ENCODE results near the gene SLC14A1. TPM values are rescaled to one million over a fixed set of nuclear protein-coding genes. Genes with fewer than 3 reads are reported as not detected.

The SLC14A1 gene
- total and polyA plus RNA-seq, 2 donors (not counting 1 experiment from before 2014, with no cell fraction given), result 5.8 to 6.4 TPM

- POLR2A ChIA-PET, result interaction anchor here (0.6 kb wide), 1 partner anchor 142 kb away, joined by 5 read pairs; no protein-coding TSS in a partner anchor
- TF ChIP-seq CTCF (IDR thresholded peaks at IDR 0.05) (no peak), EZH2 (IDR thresholded peaks at IDR 0.05; ENCODE audit: borderline replicate concordance, insufficient read depth, low read depth, low read length, poor library complexity, severe bottlenecking) (no peak)
Measured at GRCh38 chr18:45727068-45727467, 3.1 kb downstream of the SLC14A1 start.

GRCh38 chr18:45728336-45729010 is 4.5 kb downstream of the SLC14A1 start:
- CTCF ChIA-PET, result no interaction called here
- no peaks in the 10 kb centered on the region for H4K20me1 ChIP-seq (ENCODE audit: control insufficient read depth, insufficient read depth, low read length, poor library complexity, severe bottlenecking)

More at GRCh38 chr18:45727068-45727467, 3.1 kb downstream of the SLC14A1 start:
- H3K79me2 ChIP-seq (ENCODE audit: control insufficient read depth, insufficient read depth, low read length), result no peaks in the 10 kb centered on the region
- Mint-ChIP-seq H3K4me3 (no peak overlapping the region), H3K4me1 (no peaks in the 10 kb centered on the region), H3K9me3 (ENCODE audit: insufficient read depth) (no peaks in the 10 kb centered on the region), H3K27me3 (no peaks in the 10 kb centered on the region), H3K27ac (no peak overlapping the region)
- H3K27me3 ChIP-seq (replicated peaks in 1 of 4; ENCODE audit: control extremely low read depth in 1 of 4, control insufficient read depth in 3 of 4, insufficient read depth in 4 of 4, low read length in 3 of 4), result no peaks in the 10 kb centered on the region
- H3K4me2 ChIP-seq (replicated peaks; ENCODE audit: low read depth, low read length, poor library complexity, severe bottlenecking), result no peak overlapping the region
- no peaks in the 10 kb centered on the region for H3K4me1 ChIP-seq (ENCODE audit: control insufficient read depth in 2 of 2, insufficient read depth in 2 of 2, low read length in 2 of 2)
- H3K27ac ChIP-seq (ENCODE audit: low read length in 2 of 2), result no peak overlapping the region
- 90% methylated on average over 16 of the region's 18 CpGs for WGBS (ENCODE audit: insufficient coverage)
- no peak for DNase-seq
- H3K9me3 ChIP-seq (ENCODE audit: control extremely low read depth in 1 of 3, control insufficient read depth in 2 of 3, insufficient read depth in 1 of 3, low read length in 2 of 3), result no peaks in the 10 kb centered on the region
- CTCF ChIA-PET, result interaction anchor here (0.6 to 7.5 kb wide), 2 partner anchors 146 to 152 kb away, joined by 3 to 70 read pairs; no protein-coding TSS in a partner anchor
- no peak overlapping the region for H3K9ac ChIP-seq (ENCODE audit: low read length)
- H3K4me3 ChIP-seq (ENCODE audit: control extremely low read depth in 1 of 5, extremely low read depth in 1 of 5, insufficient read depth in 1 of 5, low read depth in 2 of 5, low read length in 4 of 5), result no peak overlapping the region
- ATAC-seq (ENCODE audit: low read depth), result no peak
- intact Hi-C loops (cut with micrococcal nuclease), result no loop called here
- H2AFZ ChIP-seq (ENCODE audit: insufficient read depth, low read depth, low read length, poor library complexity, severe bottlenecking), result no peak overlapping the region
- H4K20me1 ChIP-seq (ENCODE audit: control insufficient read depth, insufficient read depth, low read length, poor library complexity, severe bottlenecking), result no peaks in the 10 kb centered on the region
- H3K36me3 ChIP-seq (replicated peaks in 1 of 2; ENCODE audit: control extremely low read depth in 1 of 2, control insufficient read depth in 1 of 2, extremely low read depth in 1 of 2, insufficient read depth in 2 of 2, low read length in 1 of 2), result peaks cover 0 to 3% of the 10 kb centered on the region in 2 experiments

More at GRCh38 chr18:45728336-45729010, 4.5 kb downstream of the SLC14A1 start:
- Histone ChIP-seq H3K36me3 (replicated peaks in 1 of 2; ENCODE audit: control extremely low read depth in 1 of 2, control insufficient read depth in 1 of 2, extremely low read depth in 1 of 2, insufficient read depth in 2 of 2, low read length in 1 of 2) (peaks cover 0 to 3% of the 10 kb centered on the region in 2 experiments), H3K4me1 (ENCODE audit: control insufficient read depth in 2 of 2, insufficient read depth in 2 of 2, low read length in 2 of 2) (no peaks in the 10 kb centered on the region), H3K4me2 (replicated peaks; ENCODE audit: low read depth, low read length, poor library complexity, severe bottlenecking) (no peak overlapping the region), H3K9ac (ENCODE audit: low read length) (no peak overlapping the region), H3K9me3 (ENCODE audit: control extremely low read depth in 1 of 3, control insufficient read depth in 2 of 3, insufficient read depth in 1 of 3, low read length in 2 of 3) (no peaks in the 10 kb centered on the region), H3K27ac (ENCODE audit: low read length in 2 of 2) (no peak overlapping the region), H3K79me2 (ENCODE audit: control insufficient read depth, insufficient read depth, low read length) (no peaks in the 10 kb centered on the region), H2AFZ (ENCODE audit: insufficient read depth, low read depth, low read length, poor library complexity, severe bottlenecking) (no peak overlapping the region), H3K4me3 (ENCODE audit: control extremely low read depth in 1 of 5, extremely low read depth in 1 of 5, insufficient read depth in 1 of 5, low read depth in 2 of 5, low read length in 4 of 5) (no peak overlapping the region), H3K27me3 (replicated peaks in 1 of 4; ENCODE audit: control extremely low read depth in 1 of 4, control insufficient read depth in 3 of 4, insufficient read depth in 4 of 4, low read length in 3 of 4) (no peaks in the 10 kb centered on the region)
- no peak overlapping the region for H3K27ac Mint-ChIP-seq
- POLR2A ChIA-PET, result no interaction called here
- ATAC-seq (ENCODE audit: low read depth), result no peak
- no peaks in the 10 kb centered on the region for H3K27me3 Mint-ChIP-seq
- no peaks in the 10 kb centered on the region for H3K9me3 Mint-ChIP-seq (ENCODE audit: insufficient read depth)
- TF ChIP-seq EZH2 (IDR thresholded peaks at IDR 0.05; ENCODE audit: borderline replicate concordance, insufficient read depth, low read depth, low read length, poor library complexity, severe bottlenecking) (no peak), CTCF (IDR thresholded peaks at IDR 0.05) (no peak)
- H3K4me3 Mint-ChIP-seq, result no peak overlapping the region
- DNase-seq, result no peak
- H3K4me1 Mint-ChIP-seq, result no peaks in the 10 kb centered on the region
- WGBS (ENCODE audit: insufficient coverage), result 100% methylated on average over 1 of the region's 2 CpGs
- intact Hi-C loops (cut with micrococcal nuclease), result no loop called here
